Neural cell (in vitro differentiated cells): ENCODE results near the gene AARSD1. TPM values are rescaled to one million over a fixed set of nuclear protein-coding genes. Genes with fewer than 3 reads are reported as not detected.

ENCODE experiments used
- H2AFZ ChIP-seq: fragments of 200-600, 300-800 bp; sonication (generic), shearing (Covaris generic); 2 replicates; pipeline ENCODE4 v1.6.0; 2014; ENCODE audit warnings: low read depth, mild to moderate bottlenecking, antibody characterized with exemption, low read length, moderate library complexity
- H3F3A ChIP-seq: fragments of 200-600 bp; shearing (Covaris generic); 2 replicates; pipeline ENCODE4 v1.6.1; 2016; ENCODE audit warnings: mild to moderate bottlenecking, moderate library complexity, mixed read lengths, antibody characterized with exemption, low read length; ENCODE audit not compliant: insufficient read depth, poor library complexity, severe bottlenecking
- H3K27ac ChIP-seq: fragments of 200-600, 300-800 bp; sonication (generic), shearing (Covaris generic); 2 replicates; pipeline ENCODE4 v1.5.1; 2014; ENCODE audit warnings: mild to moderate bottlenecking, low read length, moderate library complexity
- H3K27me3 ChIP-seq: fragments of 300-800, 200-600 bp; sonication (generic), shearing (Covaris generic); 2 replicates; pipeline ENCODE4 v1.6.0; 2014; ENCODE audit warnings: mild to moderate bottlenecking, low read depth, low read length, moderate library complexity; ENCODE audit not compliant: insufficient read depth
- H3K36me3 ChIP-seq: fragments of 300-800, 200-600 bp; sonication (generic), shearing (Covaris generic); 2 replicates; pipeline ENCODE4 v1.5.1; 2014; ENCODE audit warnings: mild to moderate bottlenecking, antibody characterized with exemption, low read length, moderate library complexity; ENCODE audit not compliant: insufficient read depth
- H3K4me2 ChIP-seq: fragments of 300-800, 200-600 bp; sonication (generic), shearing (Covaris generic); 2 replicates; pipeline ENCODE4 v1.6.0; 2014; ENCODE audit warnings: mild to moderate bottlenecking, low read length
- H3K4me3 ChIP-seq: fragments of 300-800, 200-600 bp; sonication (generic), shearing (Covaris generic); 2 replicates; pipeline ENCODE4 v1.5.1; 2014; ENCODE audit warnings: mild to moderate bottlenecking, low read length, moderate library complexity
- H3K79me2 ChIP-seq: fragments of 200-600 bp; shearing (Covaris generic); replicated peaks from 2 replicates; pipeline ENCODE4 v1.6.0; 2014; ENCODE audit warnings: mild to moderate bottlenecking, low read length, moderate library complexity; ENCODE audit not compliant: insufficient read depth
- H3K9ac ChIP-seq: fragments of 300-800, 200-600 bp; sonication (generic), shearing (Covaris generic); 2 replicates; pipeline ENCODE4 v1.6.1; 2016; ENCODE audit warnings: mild to moderate bottlenecking, low read length, mixed read lengths
- H3K9me2 ChIP-seq: fragments of 200-600 bp; shearing (Covaris generic); 2 replicates; pipeline ENCODE4 v1.6.1; 2016; ENCODE audit warnings: mild to moderate bottlenecking, low read length, mixed read lengths; ENCODE audit not compliant: insufficient read depth
- H3K9me3 ChIP-seq: fragments of 200-600, 300-800 bp; sonication (generic), shearing (Covaris generic); 2 replicates; pipeline ENCODE4 v1.6.1; 2016; ENCODE audit warnings: mild to moderate bottlenecking, mixed run types, low read length, moderate library complexity, mixed read lengths
- H4K20me1 ChIP-seq: fragments of 200-600 bp; shearing (Covaris generic); 2 replicates; pipeline ENCODE4 v1.6.1; 2016; ENCODE audit warnings: mild to moderate bottlenecking, mixed run types; ENCODE audit not compliant: insufficient read depth
- CTCF ChIP-seq: fragments of 450-650 bp; IDR thresholded peaks from 2 replicates; pipeline ENCODE4 v1.5.1; 2014; ENCODE audit warnings: antibody characterized with exemption, mild to moderate bottlenecking, moderate library complexity; ENCODE audit not compliant: poor library complexity, severe bottlenecking
- EP300 ChIP-seq: fragments of 450-650 bp; conservative IDR thresholded peaks from 2 replicates; pipeline ENCODE4 v1.6.1; 2014; ENCODE audit warnings: antibody characterized with exemption, mild to moderate bottlenecking, moderate library complexity; ENCODE audit not compliant: poor library complexity, severe bottlenecking
- EZH2 ChIP-seq: fragments of 200-600, 300-800 bp; shearing (Covaris generic), sonication (generic); IDR thresholded peaks from 2 replicates; pipeline ENCODE4 v1.6.1; 2014; ENCODE audit warnings: antibody characterized with exemption, low read length, borderline replicate concordance, mild to moderate bottlenecking; ENCODE audit not compliant: insufficient read depth, poor library complexity, severe bottlenecking
- MXI1 ChIP-seq: fragments of 450-650 bp; conservative IDR thresholded peaks from 2 replicates; pipeline ENCODE4 v1.6.1; 2014; ENCODE audit warnings: antibody characterized with exemption, mild to moderate bottlenecking; ENCODE audit not compliant: poor library complexity, severe bottlenecking
- POLR2AphosphoS5 ChIP-seq: IDR thresholded peaks from 2 replicates; pipeline ENCODE4 v1.6.1; 2012
- RAD21 ChIP-seq: fragments of 450-650 bp; conservative IDR thresholded peaks from 2 replicates; pipeline ENCODE4 v1.6.1; 2014; ENCODE audit warnings: antibody characterized with exemption, mild to moderate bottlenecking, moderate library complexity
- REST ChIP-seq: IDR thresholded peaks from 2 replicates; pipeline ENCODE4 v1.6.1; 2012; ENCODE audit warnings: borderline replicate concordance
- SMC3 ChIP-seq: fragments of 450-650 bp; conservative IDR thresholded peaks from 2 replicates; pipeline ENCODE4 v1.6.1; 2014; ENCODE audit warnings: antibody characterized with exemption, mild to moderate bottlenecking, moderate library complexity; ENCODE audit not compliant: poor library complexity
- TAF1 ChIP-seq: IDR thresholded peaks from 2 replicates; pipeline ENCODE4 v1.6.1; 2012; ENCODE audit warnings: low read depth
- polyA plus RNA-seq: library from polyadenylated mRNA; depleted of rRNA; stranded (reverse); fragments of >200 nt; gene quantifications from 2 replicates; pipeline ENCODE4 v1.2.3, GENCODE V29; 2014

Gene AARSD1
- polyA plus RNA-seq, 1 donor from 2014 or later = 64.2 TPM

- Histone ChIP-seq H3K27ac (no peak overlapping the region), H4K20me1 (no peaks in the 10 kb centered on the region), H3K9me2 (no peaks in the 10 kb centered on the region), H3K79me2 (no peaks in the 10 kb centered on the region), H3K27me3 (no peaks in the 10 kb centered on the region), H2AFZ (no peak overlapping the region), H3K4me2 (no peak overlapping the region), H3K9ac (no peak overlapping the region), H3F3A (no peaks in the 10 kb centered on the region), H3K36me3 (no peaks in the 10 kb centered on the region), H3K9me3 (no peaks in the 10 kb centered on the region), H3K4me3 (no peak overlapping the region)
- TF ChIP-seq SMC3 (peak; percentile 72), REST (no peak), CTCF (peak; percentile 65), RAD21 (peak; percentile 70)
Observed at GRCh38 chr17:42937712-42938596, 26.3 kb downstream of the AARSD1 start.

GRCh38 chr17:42929497-42929844 lies 34.8 kb downstream of the AARSD1 start:
- TF ChIP-seq RAD21 = no peak
- TF ChIP-seq MXI1 = no peak
- TF ChIP-seq EP300 = no peak
- no peak for TF ChIP-seq TAF1
- TF ChIP-seq EZH2 = no peak
- no peak for TF ChIP-seq SMC3
- no peak for TF ChIP-seq REST
- TF ChIP-seq POLR2AphosphoS5 = no peak
- no peak for TF ChIP-seq CTCF
- H2AFZ ChIP-seq = no peak overlapping the region
- H3K27me3 ChIP-seq = no peaks in the 10 kb centered on the region

More at GRCh38 chr17:42929497-42929844, 34.8 kb downstream of the AARSD1 start:
- Histone ChIP-seq H3K9me3 (no peaks in the 10 kb centered on the region), H3K36me3 (no peaks in the 10 kb centered on the region), H3K9ac (no peak overlapping the region), H3K4me2 (no peak overlapping the region), H3K9me2 (no peaks in the 10 kb centered on the region), H3K79me2 (no peaks in the 10 kb centered on the region), H3F3A (no peaks in the 10 kb centered on the region), H3K27ac (no peak overlapping the region), H3K4me3 (no peak overlapping the region), H4K20me1 (no peaks in the 10 kb centered on the region)
